ENCODE data around the gene PADI4. TPM values are rescaled to one million over a fixed set of nuclear protein-coding genes. Genes with fewer than 3 reads are reported as not detected.
"Not testable (repeated sequence)": the region's sequence is repeated elsewhere in the genome, so short reads cannot be mapped to it uniquely, and the experiment has no call there.

PADI4 gene
- total RNA-seq, 2 donors from 2014 or later = 0.79 to 1.9 TPM

DNA sequence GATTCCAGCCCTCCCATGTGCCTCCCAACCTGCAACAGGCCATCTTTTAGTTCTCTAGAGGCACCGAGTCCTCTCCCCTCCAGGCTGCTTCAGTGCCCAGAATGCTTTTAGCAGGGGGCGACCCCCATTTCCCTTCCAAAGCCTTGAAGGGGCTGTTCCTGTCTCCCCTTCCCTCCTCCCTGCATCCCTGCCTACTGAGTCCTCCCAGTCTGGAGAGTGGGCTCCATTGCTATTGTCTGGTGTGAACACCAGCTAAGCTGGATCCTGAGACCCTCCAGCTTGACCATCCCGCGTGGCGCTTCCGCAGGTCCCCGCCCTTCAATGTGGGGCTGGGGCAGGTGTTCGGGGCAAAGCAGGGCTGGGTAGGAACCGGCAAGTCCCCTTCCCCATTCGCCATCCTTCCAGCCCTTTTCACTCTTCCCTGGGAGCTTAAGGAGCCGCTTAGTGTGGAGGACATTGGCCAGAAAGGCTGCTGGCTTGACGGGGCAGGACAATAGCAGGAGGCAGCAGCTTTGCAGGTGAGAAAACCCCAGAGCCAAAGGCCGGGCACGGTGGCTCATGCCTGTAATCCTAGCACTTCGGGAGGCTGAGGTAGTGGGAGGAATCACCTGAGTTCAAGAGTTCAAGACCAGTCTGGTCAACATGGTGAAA lies 96.2 kb downstream of the PADI4 start:
- Mint-ChIP-seq H3K36me3 (ENCODE audit: insufficient read depth in 2 of 2) (peaks cover 2 to 23% of the 10 kb centered on the region in 2 donors), H3K4me3 (no peak overlapping the region), H3K27ac (no peak overlapping the region), H3K27me3 (ENCODE audit: low read depth) (no peaks in the 10 kb centered on the region), H3K9me3 (no peaks in the 10 kb centered on the region), H3K4me1 (ENCODE audit: low read depth) (no peaks in the 10 kb centered on the region)
- ATAC-seq (replicated peaks in 1 of 2) (no peak), DNase-seq (no peak)

DNA sequence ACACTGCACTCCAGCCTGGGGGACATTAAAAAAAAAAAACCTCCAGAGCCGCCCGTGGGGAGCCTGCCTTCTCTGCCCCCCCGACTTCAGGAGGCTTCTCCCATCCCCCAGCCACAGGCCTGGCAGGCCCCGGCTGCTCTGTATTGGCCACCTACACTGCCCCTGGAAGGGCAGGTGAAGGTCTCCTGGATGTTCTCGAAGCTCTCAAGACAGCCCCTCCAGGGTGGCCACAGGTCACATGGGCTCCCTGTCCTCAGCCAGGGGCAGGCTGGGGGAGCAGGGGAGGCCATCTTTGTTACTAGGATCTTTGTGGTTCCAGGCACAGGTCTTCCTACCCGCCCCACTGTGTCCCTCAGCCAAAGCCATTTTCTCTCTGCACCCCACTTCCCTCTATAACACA lies 96.8 kb downstream of the PADI4 start:
- Mint-ChIP-seq H3K27me3 (ENCODE audit: low read depth) (no peaks in the 10 kb centered on the region), H3K36me3 (ENCODE audit: insufficient read depth in 2 of 2) (peaks cover 5 to 27% of the 10 kb centered on the region in 2 donors), H3K27ac (no peak overlapping the region), H3K4me1 (ENCODE audit: low read depth) (no peaks in the 10 kb centered on the region), H3K4me3 (no peak overlapping the region), H3K9me3 (no peaks in the 10 kb centered on the region)
- DNase-seq (no peak), ATAC-seq (replicated peaks in 1 of 2) (no peak)

DNA sequence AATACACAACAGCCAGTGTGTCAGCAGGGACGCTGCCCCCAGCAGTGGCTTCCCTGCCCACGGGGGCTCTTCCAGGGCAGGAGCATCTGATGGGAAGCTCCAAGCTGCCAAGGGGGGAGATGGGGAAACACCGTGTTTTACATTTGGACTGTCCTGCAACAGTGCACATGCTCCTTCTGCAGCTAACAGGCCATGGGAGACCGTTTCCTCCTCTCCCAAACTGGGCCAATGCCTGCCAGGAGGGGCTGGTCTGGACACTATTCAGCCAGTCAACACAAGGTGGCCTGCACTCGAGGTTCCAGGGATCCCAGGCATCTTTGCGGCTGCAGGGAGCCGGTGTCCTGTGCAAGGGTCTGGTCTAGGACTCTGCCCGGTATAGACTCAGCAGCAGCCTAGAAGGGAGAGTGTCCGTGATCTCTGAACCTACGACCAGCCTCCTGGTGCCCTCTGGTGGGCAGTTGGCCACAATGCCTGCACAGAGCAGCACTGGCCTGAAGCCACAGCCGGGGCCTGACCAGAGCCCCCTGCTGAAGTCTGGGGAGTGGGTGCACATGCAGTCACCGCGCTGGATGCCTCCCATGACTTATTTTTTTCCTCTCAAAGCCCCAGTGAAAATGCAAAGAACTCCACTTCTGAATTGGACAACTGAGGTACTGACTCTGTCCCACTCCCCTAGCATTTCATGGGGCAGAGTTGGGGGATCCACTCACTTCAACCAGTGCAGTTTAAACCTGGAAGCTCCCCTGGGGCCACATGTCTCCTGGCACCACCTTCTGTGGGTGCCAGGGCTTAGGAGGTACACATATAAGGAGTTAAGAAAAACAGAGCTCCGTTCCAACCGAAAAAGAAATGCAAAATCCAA lies 98.1 kb downstream of the PADI4 start:
- Mint-ChIP-seq H3K4me3 (no peak overlapping the region), H3K9me3 (no peaks in the 10 kb centered on the region), H3K27me3 (ENCODE audit: low read depth) (no peaks in the 10 kb centered on the region), H3K27ac (no peak overlapping the region), H3K36me3 (ENCODE audit: insufficient read depth in 2 of 2) (peaks cover 5 to 35% of the 10 kb centered on the region in 2 donors), H3K4me1 (ENCODE audit: low read depth) (no peaks in the 10 kb centered on the region)
- peak; percentile 56 to 62 for ATAC-seq (replicated peaks in 1 of 2)
- peak; percentile 55 to 56 for DNase-seq

DNA sequence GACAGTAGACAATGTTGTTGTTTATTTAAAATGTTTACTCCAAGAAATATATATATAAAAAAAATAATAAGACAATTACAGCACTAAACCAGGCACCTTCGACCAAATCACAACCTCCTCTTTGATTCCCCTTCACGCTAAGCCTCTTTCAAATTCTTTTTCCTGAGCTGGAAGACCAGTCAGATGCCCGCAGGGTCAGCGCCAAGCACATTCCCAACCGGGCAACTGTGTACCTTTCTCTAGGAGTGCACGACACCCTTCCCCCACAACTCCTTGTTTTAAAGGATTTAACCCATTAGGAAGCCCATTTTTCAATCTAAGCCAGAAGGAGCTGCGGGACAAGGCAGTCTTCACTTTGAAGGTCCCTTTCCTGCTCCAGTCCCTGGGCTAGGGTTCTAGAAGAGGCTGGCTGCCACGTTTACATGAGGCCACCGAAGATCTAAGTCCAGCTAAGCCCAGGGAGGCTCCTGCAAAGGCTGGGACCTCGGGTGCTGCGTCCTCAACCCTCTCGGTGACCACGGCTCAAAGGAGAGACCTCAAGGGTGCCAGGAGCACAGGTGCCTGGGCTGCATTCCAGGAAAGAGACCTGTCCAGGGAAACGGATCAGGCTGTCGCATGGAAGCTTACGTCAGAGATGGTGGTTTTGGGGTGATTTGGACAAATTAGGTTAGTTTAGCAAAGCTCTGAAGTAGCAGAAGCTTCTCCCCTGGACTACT lies 98.9 kb downstream of the PADI4 start:
- H3K27me3 Mint-ChIP-seq (ENCODE audit: low read depth); H3K4me3 Mint-ChIP-seq; DNase-seq; ATAC-seq (replicated peaks in 1 of 2); H3K27ac Mint-ChIP-seq; H3K9me3 Mint-ChIP-seq; H3K4me1 Mint-ChIP-seq (ENCODE audit: low read depth): not testable (repeated sequence)
- peaks cover 5 to 38% of the 10 kb centered on the region in 2 donors for H3K36me3 Mint-ChIP-seq (ENCODE audit: insufficient read depth in 2 of 2)

DNA sequence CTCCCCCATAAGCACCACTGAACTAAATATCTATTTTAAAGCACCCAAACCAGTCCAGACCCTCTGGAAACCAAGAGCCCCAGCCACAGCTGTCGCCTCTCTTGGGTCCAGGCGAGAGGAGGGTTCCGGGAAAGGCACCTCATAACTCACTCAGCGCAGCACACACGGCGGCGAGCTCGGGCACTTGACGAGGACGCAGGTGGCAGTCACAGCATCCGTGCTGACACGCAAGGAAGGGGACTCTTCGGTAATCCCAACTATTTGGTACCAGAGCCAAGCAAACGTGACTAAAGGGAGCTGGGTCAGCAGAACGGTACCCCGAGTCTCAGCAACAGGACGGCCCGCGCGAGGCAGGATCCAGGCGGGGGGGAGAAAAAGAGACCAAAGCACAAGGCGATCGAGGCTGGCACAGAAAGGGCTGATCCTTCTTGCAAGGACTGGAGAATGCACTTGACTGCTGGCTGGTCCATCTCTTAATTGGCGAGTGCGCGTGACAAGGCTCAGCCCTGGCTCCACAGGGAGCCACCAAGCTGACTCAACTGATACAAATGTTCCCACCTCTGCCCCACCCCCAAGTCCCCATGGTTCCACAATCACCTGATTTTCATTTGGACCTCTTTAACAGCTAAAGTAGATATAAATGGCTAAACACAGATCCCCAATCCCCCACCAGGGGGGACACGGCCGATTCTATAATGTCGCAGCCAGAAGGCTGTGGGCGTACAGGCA lies 100.0 kb downstream of the PADI4 start:
- H3K36me3 Mint-ChIP-seq (ENCODE audit: insufficient read depth in 2 of 2) = peaks cover 8 to 43% of the 10 kb centered on the region in 2 donors
- not testable (repeated sequence) for H3K9me3 Mint-ChIP-seq; H3K27me3 Mint-ChIP-seq (ENCODE audit: low read depth); H3K27ac Mint-ChIP-seq; DNase-seq; H3K4me1 Mint-ChIP-seq (ENCODE audit: low read depth); H3K4me3 Mint-ChIP-seq; ATAC-seq (replicated peaks in 1 of 2)

DNA sequence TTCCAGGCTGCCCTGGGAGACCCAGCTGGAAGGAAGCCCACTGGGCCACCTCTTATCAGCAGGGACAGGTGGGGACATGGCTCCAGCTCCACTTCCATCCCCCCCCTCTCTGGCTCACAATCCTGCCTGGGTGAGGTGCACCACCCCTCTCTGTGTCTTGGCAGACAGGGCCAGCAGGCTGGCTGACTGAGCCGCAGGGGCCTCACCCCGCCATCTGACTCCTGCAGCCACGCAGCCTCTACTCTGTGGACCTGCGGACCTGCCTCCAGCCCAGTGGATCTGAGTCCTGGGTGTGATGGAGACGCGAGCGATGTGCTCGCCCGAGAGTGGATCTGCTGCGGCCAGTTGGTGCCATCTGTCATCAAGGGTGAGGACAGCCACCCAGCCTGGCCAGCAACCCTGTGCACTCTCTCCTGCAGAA lies 101.4 kb downstream of the PADI4 start:
- H3K27me3 Mint-ChIP-seq (ENCODE audit: low read depth) = no peaks in the 10 kb centered on the region
- H3K4me1 Mint-ChIP-seq (ENCODE audit: low read depth) = no peaks in the 10 kb centered on the region
- peaks cover 11 to 47% of the 10 kb centered on the region in 2 donors for H3K36me3 Mint-ChIP-seq (ENCODE audit: insufficient read depth in 2 of 2)
- ATAC-seq (replicated peaks in 1 of 2) (no peak), DNase-seq (no peak)
- H3K27ac Mint-ChIP-seq = no peak overlapping the region
- H3K4me3 Mint-ChIP-seq = no peak overlapping the region
- no peaks in the 10 kb centered on the region for H3K9me3 Mint-ChIP-seq

DNA sequence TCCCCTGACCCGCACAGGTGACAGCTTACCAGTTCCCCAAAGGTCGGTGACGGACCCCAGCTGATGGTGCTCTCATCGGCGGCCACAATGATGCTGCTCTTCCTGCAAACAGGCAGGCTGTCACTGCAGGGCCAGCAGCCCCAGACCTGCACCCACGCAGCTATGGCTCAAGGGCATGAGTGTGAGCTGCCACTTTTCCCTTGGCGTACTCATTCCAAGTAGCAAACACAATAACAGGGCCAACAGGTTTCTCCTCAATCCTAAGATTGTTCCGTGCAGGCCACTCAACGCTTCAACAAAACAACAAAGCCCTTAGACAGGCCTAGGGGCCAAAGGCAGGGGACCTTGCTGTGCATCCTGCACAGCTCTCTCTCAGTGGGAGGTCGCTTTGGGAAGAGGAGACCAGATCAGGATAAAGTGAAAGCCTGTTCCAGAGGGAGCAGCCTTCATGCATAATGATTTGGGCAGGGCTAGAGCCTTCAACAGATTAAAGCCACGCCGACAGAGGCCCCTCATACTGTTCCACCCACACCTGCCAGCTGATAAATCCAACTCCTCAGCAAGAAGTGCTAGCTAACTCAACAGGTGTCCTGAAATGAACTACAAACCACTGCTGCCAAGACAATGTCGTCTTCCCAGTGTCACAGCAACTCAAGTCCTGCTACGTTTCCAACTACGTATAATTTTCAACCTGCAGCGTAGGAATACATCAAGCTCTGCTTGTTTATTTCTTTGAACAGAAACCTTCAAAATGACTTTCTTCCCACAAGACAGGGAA lies 104.3 kb downstream of the PADI4 start:
- Mint-ChIP-seq H3K36me3 (ENCODE audit: insufficient read depth in 2 of 2) (peaks cover 15 to 55% of the 10 kb centered on the region in 2 donors), H3K27ac (peak overlapping the region; percentile 28), H3K4me1 (ENCODE audit: low read depth) (no peaks in the 10 kb centered on the region)

More for the DNA sequence above, 104.3 kb downstream of the PADI4 start:
- Mint-ChIP-seq H3K27me3 (ENCODE audit: low read depth) (no peaks in the 10 kb centered on the region), H3K4me3 (no peak overlapping the region), H3K9me3 (no peaks in the 10 kb centered on the region)
- DNase-seq (no peak), ATAC-seq (replicated peaks in 1 of 2) (no peak)

Other genes with a start within 250 kb of the PADI4 start
- under 1 TPM; 0.10 to 0.14 TPM for gene PADI2, start 188.7 kb upstream of the PADI4 start, total RNA-seq
- not detected for gene PADI1, start 103.1 kb upstream of the PADI4 start, total RNA-seq
- not detected for gene PADI3, start 59.1 kb upstream of the PADI4 start, total RNA-seq
- not detected for gene PADI6, start 64.0 kb downstream of the PADI4 start, total RNA-seq
- 100 to 1,000 TPM; 217 to 272 TPM for gene RCC2, start 131.5 kb downstream of the PADI4 start, total RNA-seq
- not detected for gene ARHGEF10L, start 231.5 kb downstream of the PADI4 start, total RNA-seq